ENCODE results near the gene FDX1. TPM values are rescaled to one million over a fixed set of nuclear protein-coding genes. Genes with fewer than 3 reads are reported as not detected.

Gene FDX1
- total and polyA plus RNA-seq, 2 of the 13 experiments (the other 11 are each of a cell fraction or from before 2014, with no cell fraction given): 4.5 to 13.1 TPM

GRCh38 chr11:110471371-110471770 is 41.6 kb downstream of the FDX1 start:
- no TSS peak for BruUV-seq (replicated peaks)

GRCh38 chr11:110472858-110473257 is 43.1 kb downstream of the FDX1 start:
- H3K4me3 ChIP-seq (replicated peaks in 1 of 3; ENCODE audit: insufficient read depth in 1 of 3, low read depth in 2 of 3, low read length in 3 of 3): no peak overlapping the region
- H3K79me2 ChIP-seq (ENCODE audit: insufficient read depth, low read length): no peaks in the 10 kb centered on the region
- H3K4me2 ChIP-seq (ENCODE audit: low read depth, low read length): no peak overlapping the region
- ChIA-PET POLR2A (no interaction called here), CTCF (ENCODE audit: low intra/inter-chr PET ratio, low total read pairs) (no interaction called here)
- DNase-seq (ENCODE audit: low spot score) (no peak), FAIRE-seq (no peak), ATAC-seq (no peak)
- H3K27ac ChIP-seq (ENCODE audit: extremely low read length, insufficient read depth, low read length): no peak overlapping the region
- no peak overlapping the region for H3K9ac ChIP-seq (ENCODE audit: insufficient read depth, low read depth, low read length)
- peaks cover 19% of the 10 kb centered on the region for H3K4me1 ChIP-seq (ENCODE audit: insufficient read depth, low read length)
- H3K36me3 ChIP-seq (replicated peaks in 1 of 2; ENCODE audit: control insufficient read depth in 1 of 2, insufficient read depth in 2 of 2, low read length in 2 of 2): no peaks in the 10 kb centered on the region
- WGBS (ENCODE audit: low lambda C conversion rate): 100% methylated on average over 1 of the region's 1 CpG
- H4K20me1 ChIP-seq (ENCODE audit: insufficient read depth, low read length): no peaks in the 10 kb centered on the region; the same call in 1 of the 2 replicates
- no peaks in the 10 kb centered on the region for H3K27me3 ChIP-seq (ENCODE audit: control insufficient read depth in 1 of 2, insufficient read depth in 2 of 2, low read length in 2 of 2)
- intact Hi-C loops (cut with micrococcal nuclease; ENCODE audit: unreplicated experiment) (no loop called here), in situ Hi-C loops (cut with HindIII; ENCODE audit: extremely low pct_ligation_motif_present, low pct_unique_long_range_greater_than_20kb) (no loop called here)
- H3K9me3 ChIP-seq (ENCODE audit: low read length): no peaks in the 10 kb centered on the region
- BruUV-seq (replicated peaks): no TSS peak
- H2AFZ ChIP-seq (ENCODE audit: low read length): no peak overlapping the region
- TF ChIP-seq PAX8 (CRISPR knock-in tag; IDR thresholded peaks at IDR 0.05; ENCODE audit: borderline replicate concordance) (no peak), CEBPG (CRISPR knock-in tag; IDR thresholded peaks at IDR 0.05) (peak; percentile 29; the same call in 1 of the 2 replicates), ZNF770 (CRISPR knock-in tag; IDR thresholded peaks at IDR 0.05) (peak; percentile 90), NR2F1 (CRISPR knock-in tag; IDR thresholded peaks at IDR 0.05) (0 out of 4 replicates have a peak, but pooled peaks of 1 of the 2 experiments have one; percentile 30), KLF12 (CRISPR knock-in tag; IDR thresholded peaks at IDR 0.05; ENCODE audit: borderline replicate concordance) (no peak), FOSL2 (CRISPR knock-in tag; IDR thresholded peaks at IDR 0.05) (peak; percentile 91), ATF3 (CRISPR knock-in tag; IDR thresholded peaks at IDR 0.05) (peak; percentile 80), ZNF597 (CRISPR knock-in tag; IDR thresholded peaks at IDR 0.05) (no peak)

More at GRCh38 chr11:110471371-110471770, 41.6 kb downstream of the FDX1 start:
- Histone ChIP-seq H3K79me2 (ENCODE audit: insufficient read depth, low read length) (no peaks in the 10 kb centered on the region), H2AFZ (ENCODE audit: low read length) (no peak overlapping the region), H3K9me3 (ENCODE audit: low read length) (no peaks in the 10 kb centered on the region), H4K20me1 (ENCODE audit: insufficient read depth, low read length) (no peaks in the 10 kb centered on the region; the same call in 1 of the 2 replicates), H3K4me2 (ENCODE audit: low read depth, low read length) (no peak overlapping the region), H3K4me3 (replicated peaks in 1 of 3; ENCODE audit: insufficient read depth in 1 of 3, low read depth in 2 of 3, low read length in 3 of 3) (no peak overlapping the region), H3K9ac (ENCODE audit: insufficient read depth, low read depth, low read length) (no peak overlapping the region), H3K36me3 (replicated peaks in 1 of 2; ENCODE audit: control insufficient read depth in 1 of 2, insufficient read depth in 2 of 2, low read length in 2 of 2) (no peaks in the 10 kb centered on the region), H3K27ac (ENCODE audit: extremely low read length, insufficient read depth, low read length) (no peak overlapping the region), H3K27me3 (ENCODE audit: control insufficient read depth in 1 of 2, insufficient read depth in 2 of 2, low read length in 2 of 2) (no peaks in the 10 kb centered on the region), H3K4me1 (ENCODE audit: insufficient read depth, low read length) (peaks cover 24% of the 10 kb centered on the region)
- ChIA-PET POLR2A (no interaction called here), CTCF (ENCODE audit: low intra/inter-chr PET ratio, low total read pairs) (no interaction called here)
- FAIRE-seq (no peak), ATAC-seq (no peak), DNase-seq (ENCODE audit: low spot score) (no peak)
- intact Hi-C loops (cut with micrococcal nuclease; ENCODE audit: unreplicated experiment) (no loop called here), in situ Hi-C loops (cut with HindIII; ENCODE audit: extremely low pct_ligation_motif_present, low pct_unique_long_range_greater_than_20kb) (no loop called here)
- TF ChIP-seq SIX1 (CRISPR knock-in tag; IDR thresholded peaks at IDR 0.05; ENCODE audit: borderline replicate concordance) (no peak), ZBTB1 (CRISPR knock-in tag; IDR thresholded peaks at IDR 0.05; ENCODE audit: borderline replicate concordance) (no peak), ZBTB7B (CRISPR knock-in tag; IDR thresholded peaks at IDR 0.05) (no peak), ZNF589 (CRISPR knock-in tag; conservative IDR thresholded peaks at IDR 0.05) (no peak), RAD51 (IDR thresholded peaks at IDR 0.05; ENCODE audit: borderline replicate concordance) (no peak), ZNF232 (CRISPR knock-in tag; IDR thresholded peaks at IDR 0.05; ENCODE audit: borderline replicate concordance) (no peak), ATF7 (IDR thresholded peaks at IDR 0.05) (no peak), ATF7 (CRISPR knock-in tag; IDR thresholded peaks at IDR 0.05) (no peak), ISX (CRISPR knock-in tag; conservative IDR thresholded peaks at IDR 0.05) (no peak), ZNF235 (CRISPR knock-in tag; IDR thresholded peaks at IDR 0.05; ENCODE audit: borderline replicate concordance) (no peak), BORCS8-MEF2B (CRISPR knock-in tag; IDR thresholded peaks at IDR 0.05) (no peak), GATAD1 (CRISPR knock-in tag; IDR thresholded peaks at IDR 0.05) (no peak), ZBTB7A (CRISPR knock-in tag; IDR thresholded peaks at IDR 0.05) (no peak), TERF1 (CRISPR knock-in tag; IDR thresholded peaks at IDR 0.05) (no peak)
- whole genome bisulfite sequencing (ENCODE audit: low lambda C conversion rate): 89% methylated on average over 1 of the region's 1 CpG

Measured in HepG2 (cell line).